NCI-H82 (cell line): ENCODE results near the gene PRRX1.

Experiments used
- DNase-seq: peaks from one replicate; lab custom pipeline; 2025; lab: John Stamatoyannopoulos, UW

The PRRX1 gene

GRCh38 chr1:170768929-170769328, 105.0 kb downstream of the PRRX1 start:
- no peak for DNase-seq

- no peak for DNase-seq
These were observed 105.8 kb downstream of the PRRX1 start for GRCh38 chr1:170769691-170770090.

- no peak for DNase-seq
These were observed 106.3 kb downstream of the PRRX1 start for GRCh38 chr1:170770254-170770653.

GRCh38 chr1:170776252-170776651, 112.3 kb downstream of the PRRX1 start:
- DNase-seq: no peak

- DNase-seq: peak; percentile 44
These were observed 112.8 kb downstream of the PRRX1 start for GRCh38 chr1:170776777-170777176.
